Effector memory CD4-positive, alpha-beta T cell (primary cell): Measurements from ENCODE around the gene TCF7L2.

Experiments used
- DNase-seq, 3 donors: peaks; one replicate each; pipeline ENCODE4 v3.0.0-alpha.2; 2020
- H3K27ac ChIP-seq: 2 replicates; pipeline ENCODE4 v1.7.0; 2013; ENCODE audit warnings: mild to moderate bottlenecking, low read length, moderate library complexity; ENCODE audit not compliant: insufficient read depth, poor library complexity, severe bottlenecking
- H3K27me3 ChIP-seq: replicated peaks from 2 replicates; pipeline ENCODE4 v1.7.0; 2013; ENCODE audit warnings: mild to moderate bottlenecking, low read length; ENCODE audit not compliant: insufficient read depth, control insufficient read depth, poor library complexity, severe bottlenecking
- H3K36me3 ChIP-seq: 2 replicates; pipeline ENCODE4 v1.7.0; 2013; ENCODE audit warnings: mild to moderate bottlenecking, low read length, moderate library complexity; ENCODE audit not compliant: control insufficient read depth, insufficient read depth
- H3K4me1 ChIP-seq: 2 replicates; pipeline ENCODE4 v1.7.0; 2013; ENCODE audit warnings: low read length, mild to moderate bottlenecking; ENCODE audit not compliant: control insufficient read depth, insufficient read depth, poor library complexity, severe bottlenecking
- H3K4me3 ChIP-seq: 2 replicates; pipeline ENCODE4 v1.7.0; 2013; ENCODE audit warnings: low read length, low read depth, mild to moderate bottlenecking; ENCODE audit not compliant: insufficient read depth, poor library complexity, severe bottlenecking
- H3K9me3 ChIP-seq: 2 replicates; pipeline ENCODE4 v1.7.0; 2013; ENCODE audit warnings: mild to moderate bottlenecking, low read length, moderate library complexity; ENCODE audit not compliant: control insufficient read depth

The TCF7L2 gene

GRCh38 chr10:113127261-113127900 lies 177.3 kb downstream of the TCF7L2 start:
- Histone ChIP-seq H3K27me3 (peaks cover 3% of the 10 kb centered on the region), H3K9me3 (no peaks in the 10 kb centered on the region), H3K4me3 (no peak overlapping the region), H3K4me1 (no peaks in the 10 kb centered on the region), H3K27ac (no peak overlapping the region), H3K36me3 (no peaks in the 10 kb centered on the region)
- DNase-seq: no peak

DNA sequence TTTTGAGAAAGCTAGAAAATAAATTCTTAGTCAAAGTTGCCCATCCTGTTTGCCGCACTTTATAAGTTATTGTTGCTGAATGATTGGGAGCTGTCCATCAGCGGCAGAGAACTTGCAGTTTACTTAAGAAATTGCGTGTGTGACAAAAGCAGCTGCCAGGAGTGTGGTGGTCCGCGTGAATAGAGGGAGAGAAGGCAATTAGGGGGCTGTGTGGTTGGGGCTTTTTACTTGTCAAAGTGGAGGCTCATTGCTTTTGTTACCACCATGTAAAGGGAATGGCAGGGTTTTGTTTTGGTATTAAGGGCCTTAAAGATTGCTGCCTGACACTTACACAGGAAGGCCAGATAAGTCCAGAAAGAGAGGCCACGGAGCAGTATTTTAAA lies 177.8 kb downstream of the TCF7L2 start:
- Histone ChIP-seq H3K27ac (no peak overlapping the region), H3K4me3 (no peak overlapping the region), H3K4me1 (no peaks in the 10 kb centered on the region), H3K36me3 (no peaks in the 10 kb centered on the region), H3K27me3 (peaks cover 3% of the 10 kb centered on the region), H3K9me3 (no peaks in the 10 kb centered on the region)
- DNase-seq: no peak

DNA sequence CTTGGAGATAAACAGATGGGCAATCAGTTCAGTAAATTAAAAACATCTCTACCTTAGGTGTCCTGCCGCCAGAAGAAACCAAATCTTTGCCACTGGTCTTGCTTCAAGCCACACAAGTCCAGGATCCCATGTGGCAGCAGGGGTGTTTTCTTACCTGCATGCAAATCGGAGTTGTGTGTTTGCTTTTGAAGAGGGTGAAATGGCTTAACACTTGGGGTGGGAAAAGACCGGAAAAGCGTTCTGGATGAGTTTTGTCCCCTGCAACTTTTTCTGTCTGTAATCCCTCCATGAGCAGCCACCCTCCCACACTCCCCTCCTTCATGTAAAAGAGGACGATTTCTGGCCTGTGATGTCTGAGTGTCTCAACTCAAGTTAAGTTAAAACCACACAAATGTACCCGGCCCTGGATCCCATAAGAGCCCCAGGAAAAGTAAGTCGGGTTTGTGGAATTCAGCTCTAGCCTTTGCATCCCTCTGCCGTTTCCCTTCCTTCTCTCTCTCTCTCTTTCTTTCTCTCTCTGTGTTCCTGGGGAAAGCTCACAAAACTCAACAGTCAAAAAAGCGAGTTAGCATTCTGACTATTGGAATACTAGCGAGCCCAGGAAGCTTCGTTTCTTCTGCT lies 178.5 kb downstream of the TCF7L2 start:
- no peak overlapping the region for H3K27ac ChIP-seq
- H3K27me3 ChIP-seq: peaks cover 3% of the 10 kb centered on the region
- no peaks in the 10 kb centered on the region for H3K9me3 ChIP-seq
- DNase-seq: no peak
- no peak overlapping the region for H3K4me3 ChIP-seq
- no peaks in the 10 kb centered on the region for H3K36me3 ChIP-seq
- no peaks in the 10 kb centered on the region for H3K4me1 ChIP-seq

DNA sequence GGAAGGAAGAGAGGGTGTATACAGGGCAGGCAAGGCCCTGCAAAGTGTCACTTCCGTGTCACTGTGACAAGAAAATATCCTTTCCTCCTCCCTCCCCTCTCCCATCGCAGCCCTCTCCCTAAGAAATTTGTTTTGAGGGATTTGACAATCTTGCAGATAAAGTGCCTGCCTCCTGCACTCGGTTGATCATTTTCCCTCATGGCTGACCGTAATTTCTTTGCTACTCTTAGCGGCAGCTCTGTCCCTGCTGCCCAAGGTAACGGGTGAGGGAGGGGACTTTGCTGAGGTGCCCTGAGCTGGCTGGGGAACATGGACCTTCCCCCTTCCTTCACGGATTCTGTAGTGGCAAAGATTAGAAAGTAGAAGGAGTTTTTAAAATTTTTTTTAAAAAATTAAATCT lies 179.1 kb downstream of the TCF7L2 start:
- H3K36me3 ChIP-seq: no peaks in the 10 kb centered on the region
- H3K4me3 ChIP-seq: no peak overlapping the region
- DNase-seq: no peak
- no peaks in the 10 kb centered on the region for H3K4me1 ChIP-seq
- no peaks in the 10 kb centered on the region for H3K9me3 ChIP-seq
- no peak overlapping the region for H3K27ac ChIP-seq
- peaks cover 3% of the 10 kb centered on the region for H3K27me3 ChIP-seq

- Histone ChIP-seq H3K36me3 (no peaks in the 10 kb centered on the region), H3K4me3 (no peak overlapping the region), H3K27ac (no peak overlapping the region), H3K4me1 (no peaks in the 10 kb centered on the region), H3K27me3 (peaks cover under 1% of the 10 kb centered on the region), H3K9me3 (no peaks in the 10 kb centered on the region)
- DNase-seq: no peak
These were observed 180.1 kb downstream of the TCF7L2 start for GRCh38 chr10:113130014-113130641.

- Histone ChIP-seq H3K36me3 (no peaks in the 10 kb centered on the region), H3K27me3 (no peaks in the 10 kb centered on the region), H3K9me3 (no peaks in the 10 kb centered on the region), H3K4me3 (no peak overlapping the region), H3K27ac (no peak overlapping the region), H3K4me1 (no peaks in the 10 kb centered on the region)
- DNase-seq: no peak
These were observed 181.7 kb downstream of the TCF7L2 start for GRCh38 chr10:113131613-113132261.

GRCh38 chr10:113132591-113133121 lies 182.6 kb downstream of the TCF7L2 start:
- Histone ChIP-seq H3K36me3 (no peaks in the 10 kb centered on the region), H3K4me3 (no peak overlapping the region), H3K9me3 (no peaks in the 10 kb centered on the region), H3K4me1 (no peaks in the 10 kb centered on the region), H3K27me3 (no peaks in the 10 kb centered on the region), H3K27ac (no peak overlapping the region)
- DNase-seq: no peak

GRCh38 chr10:113133497-113134115 lies 183.6 kb downstream of the TCF7L2 start:
- Histone ChIP-seq H3K4me1 (no peaks in the 10 kb centered on the region), H3K27me3 (no peaks in the 10 kb centered on the region), H3K4me3 (no peak overlapping the region), H3K9me3 (no peaks in the 10 kb centered on the region), H3K27ac (no peak overlapping the region), H3K36me3 (no peaks in the 10 kb centered on the region)
- DNase-seq: no peak

DNA sequence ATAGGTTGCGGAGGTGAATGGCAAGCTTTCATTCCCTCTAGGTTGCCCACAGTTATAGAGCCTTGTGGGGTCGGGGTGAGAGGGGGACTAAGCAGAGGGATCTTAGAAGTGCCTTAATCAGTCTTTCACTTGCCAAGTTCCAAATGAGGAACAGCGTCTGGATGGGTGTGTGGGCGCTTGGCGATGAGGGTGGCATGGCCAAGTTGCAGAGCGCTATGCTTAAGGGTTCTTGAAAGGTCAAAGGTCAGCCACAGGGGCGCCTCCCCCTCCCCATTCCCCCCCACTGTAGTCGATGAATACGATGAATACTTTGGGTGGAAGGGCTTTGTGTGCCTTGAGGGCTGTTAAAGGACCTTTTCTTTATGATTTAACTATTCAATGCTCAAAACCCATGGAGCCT lies 185.0 kb downstream of the TCF7L2 start:
- H3K9me3 ChIP-seq: no peaks in the 10 kb centered on the region
- H3K4me1 ChIP-seq: no peaks in the 10 kb centered on the region
- no peak overlapping the region for H3K4me3 ChIP-seq
- H3K36me3 ChIP-seq: no peaks in the 10 kb centered on the region
- H3K27me3 ChIP-seq: no peaks in the 10 kb centered on the region
- H3K27ac ChIP-seq: no peak overlapping the region
- DNase-seq: no peak
